Urothelium cell line (cell line): ENCODE data around the gene EPAS1.

Experiments
- DNase-seq: peaks from one replicate; pipeline ENCODE4 v3.0.0; 2011; ENCODE audit warnings: low spot score, mixed read lengths
- FAIRE-seq: peaks from 2 replicates; lab custom pipeline; 2011; peaks lifted over from hg19 to GRCh38; lab: Jason Lieb, UNC

EPAS1 gene

DNA sequence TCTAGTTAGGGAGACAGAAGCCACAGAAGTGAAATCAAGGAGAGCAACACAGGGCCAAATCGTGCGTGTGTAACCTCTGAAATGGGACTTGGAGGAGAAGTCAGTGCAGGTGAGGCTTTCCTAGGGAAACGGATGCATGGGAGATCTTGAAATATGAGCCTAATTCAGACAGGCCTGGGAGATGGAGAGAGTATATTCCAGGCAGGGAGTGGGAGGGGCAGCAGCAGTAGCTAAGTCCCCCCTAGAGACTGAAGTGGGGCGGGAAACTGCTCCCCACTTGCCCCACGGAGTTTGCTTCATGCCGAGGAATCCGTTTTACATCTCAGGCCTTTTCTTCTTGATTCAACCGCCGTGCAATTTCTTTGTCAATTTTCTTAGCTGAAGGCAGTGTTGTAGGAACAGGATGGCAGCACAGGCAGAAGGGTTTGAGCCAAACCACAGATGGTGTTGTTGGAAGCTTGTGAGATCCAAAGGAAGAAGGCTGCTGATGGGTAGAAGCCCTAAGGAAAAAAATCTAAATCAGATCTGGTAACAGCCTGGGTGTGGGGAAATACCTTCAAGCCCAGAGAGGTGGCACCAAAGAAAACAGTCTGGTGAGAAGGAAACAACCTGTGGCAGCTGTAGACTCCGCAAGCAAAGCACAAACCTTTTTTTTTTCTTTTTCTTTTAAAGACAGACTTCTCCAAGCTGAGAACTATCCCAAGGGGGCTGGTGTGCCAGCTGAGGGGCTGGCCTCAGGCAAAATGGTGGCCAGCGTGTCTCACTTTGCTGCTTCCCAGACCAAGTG, 40.2 kb downstream of the EPAS1 start:
- no peak for DNase-seq
- FAIRE-seq, result no peak

DNA sequence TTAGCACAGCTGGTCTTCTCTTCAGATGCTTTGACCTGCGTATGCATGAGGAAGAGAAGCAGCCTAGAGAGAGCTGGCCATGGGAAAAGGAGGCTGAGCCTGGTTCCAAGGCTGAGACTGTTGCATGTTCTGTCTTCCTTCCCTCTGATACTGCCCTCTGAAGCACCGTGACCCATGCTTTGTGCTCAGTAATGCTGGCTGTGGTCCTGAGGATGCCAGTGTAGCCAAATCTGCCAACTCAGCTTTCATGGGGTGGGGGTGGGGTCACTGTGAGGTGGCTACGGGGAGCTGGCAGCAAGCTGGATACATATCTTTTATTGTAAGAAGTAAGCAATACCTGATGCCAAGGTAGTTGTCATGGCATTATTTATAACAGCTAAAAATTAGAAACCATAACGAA, 41.5 kb downstream of the EPAS1 start:
- FAIRE-seq, result no peak
- DNase-seq, result no peak

DNA sequence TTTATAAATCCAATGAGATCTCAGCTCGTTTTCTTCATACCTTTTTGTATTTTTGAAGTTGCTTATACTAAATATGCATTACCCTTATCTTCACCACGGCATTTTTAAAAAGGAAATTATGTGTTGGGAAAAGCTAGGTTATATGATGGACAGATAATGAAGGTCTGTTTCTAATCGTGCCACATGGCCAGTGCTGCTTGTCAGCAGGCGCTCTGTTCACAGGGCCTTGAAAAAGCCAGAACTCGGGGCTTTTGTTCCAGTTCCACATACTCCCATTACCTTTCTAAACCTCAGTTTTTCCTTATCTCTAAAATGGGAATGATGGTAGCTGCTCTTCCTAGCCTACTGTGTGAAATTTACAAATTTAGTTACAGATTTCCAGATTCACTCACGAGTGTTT, 42.0 kb downstream of the EPAS1 start:
- DNase-seq, result no peak
- no peak for FAIRE-seq

DNA sequence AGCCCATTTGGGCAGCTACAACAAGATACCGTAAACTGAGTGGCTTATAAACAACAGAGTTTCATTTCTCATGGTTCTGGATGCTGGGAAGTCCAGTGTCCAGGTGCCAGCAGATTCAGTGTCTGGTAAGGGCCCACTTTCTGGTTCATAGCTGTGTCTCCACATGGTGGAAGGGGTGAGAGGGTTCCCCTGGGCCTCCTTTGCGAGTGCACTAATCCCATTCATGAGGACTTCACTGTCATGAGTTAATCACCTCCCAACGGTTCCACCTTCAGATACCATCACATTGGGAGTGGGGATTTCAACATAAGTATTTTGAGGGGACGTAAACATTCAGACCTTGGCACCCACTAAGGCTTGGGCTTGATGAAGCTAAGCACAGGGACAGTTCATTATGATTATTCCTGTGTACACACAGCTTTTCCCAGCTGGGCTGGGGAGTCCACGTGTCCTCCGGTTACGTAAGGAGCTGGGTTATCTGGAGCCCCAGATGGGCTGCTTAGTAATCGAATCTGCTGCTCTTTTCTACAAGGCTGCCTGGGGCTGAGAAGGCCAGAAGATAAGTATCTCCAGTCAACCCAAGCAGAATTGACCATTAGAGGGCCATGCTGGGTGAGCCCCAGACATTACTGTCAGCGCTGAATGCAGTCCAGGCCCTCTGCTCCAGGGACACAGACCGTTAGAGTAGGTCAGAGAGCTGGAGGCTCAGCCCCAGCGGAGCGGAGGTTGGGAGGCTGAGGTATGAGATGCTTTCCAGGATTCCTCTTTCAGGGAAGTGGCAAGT, 42.7 kb downstream of the EPAS1 start:
- no peak for DNase-seq
- FAIRE-seq, result no peak

DNA sequence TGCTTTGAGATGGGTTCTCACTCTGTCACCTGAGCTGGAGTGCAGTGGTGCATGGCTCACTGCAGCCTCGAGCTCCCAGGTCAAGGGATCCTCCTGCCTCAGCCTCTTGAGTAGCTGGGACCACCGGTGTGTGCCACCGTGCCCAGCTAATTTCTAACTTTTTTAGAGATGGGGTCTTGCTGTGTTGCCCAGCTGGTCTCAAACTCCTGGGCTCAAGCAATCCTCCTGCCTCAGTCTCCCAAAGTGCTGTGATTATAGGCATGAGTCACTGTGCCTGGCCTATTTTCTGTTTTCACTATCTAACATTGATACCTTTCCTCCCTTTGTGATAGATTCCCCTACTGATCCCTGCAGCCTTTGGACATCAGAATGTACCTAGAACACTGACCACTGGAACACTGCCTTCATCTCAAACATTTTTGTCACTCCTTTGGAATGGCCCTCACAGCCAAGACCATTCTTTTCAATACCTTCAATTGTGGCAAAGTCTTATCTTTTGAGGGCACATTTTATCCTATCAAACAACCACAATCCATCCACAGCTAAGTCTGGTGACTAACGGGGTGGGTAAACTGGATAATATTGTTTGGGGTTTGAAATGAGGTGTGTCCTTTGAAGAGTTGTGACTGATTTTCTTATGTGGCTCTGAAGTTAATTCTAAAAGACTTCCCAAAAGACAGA, 43.7 kb downstream of the EPAS1 start:
- DNase-seq (no peak), FAIRE-seq (no peak)

DNA sequence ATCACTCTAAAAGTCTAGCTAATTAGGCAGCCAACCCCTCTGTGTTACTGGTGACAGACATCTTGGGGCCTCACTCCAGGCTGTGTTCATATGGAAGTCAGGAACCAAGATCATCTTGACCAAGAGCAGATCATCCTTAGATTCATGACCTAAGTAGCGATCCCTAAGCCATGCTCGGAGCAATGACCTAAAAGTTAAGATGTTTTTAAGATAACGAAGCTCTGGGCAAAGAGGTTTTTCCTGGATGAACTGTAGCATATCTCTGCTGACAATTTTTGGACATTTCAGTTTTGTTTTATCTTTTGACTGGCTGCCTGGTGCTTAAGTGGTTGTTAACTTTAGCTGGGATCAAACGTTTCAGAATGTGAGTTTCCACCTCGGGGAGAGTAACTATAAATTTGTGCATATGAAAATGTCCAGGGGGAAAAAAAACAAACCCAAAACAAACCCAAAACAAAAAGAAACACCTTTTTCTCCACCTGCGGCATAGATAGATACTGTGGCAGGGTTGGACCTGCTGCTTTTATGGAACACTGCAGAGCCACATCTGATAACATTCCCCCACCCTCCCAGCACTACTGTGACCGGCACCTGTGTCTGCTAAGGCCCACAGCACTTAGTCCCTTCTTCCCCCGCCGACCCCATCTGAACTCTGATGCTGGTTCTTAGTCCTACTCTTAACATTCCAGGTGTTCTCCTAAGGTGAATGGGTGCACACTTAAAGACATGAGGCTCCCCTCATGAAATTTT, 45.5 kb downstream of the EPAS1 start:
- no peak for DNase-seq
- FAIRE-seq, result no peak

DNA sequence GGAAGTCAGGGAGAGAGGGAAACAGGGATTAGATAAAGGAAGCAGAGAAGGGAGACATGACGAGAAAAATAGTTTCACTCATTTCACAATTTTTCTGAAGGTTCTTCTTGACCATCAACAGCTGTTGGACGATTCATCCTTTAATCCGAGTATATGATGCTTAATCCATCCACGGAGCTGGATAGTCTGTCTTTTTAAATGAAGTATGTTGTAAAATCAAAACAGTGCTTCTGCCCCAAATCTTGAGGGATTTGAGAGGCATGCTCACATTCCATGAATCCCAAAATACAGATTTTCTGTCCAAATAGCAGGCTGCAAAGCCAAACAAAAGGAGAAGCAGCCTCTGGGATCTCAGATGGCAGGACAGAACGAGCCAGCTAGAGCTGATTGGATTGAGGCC, 47.5 kb downstream of the EPAS1 start:
- FAIRE-seq (no peak), DNase-seq (no peak)

DNA sequence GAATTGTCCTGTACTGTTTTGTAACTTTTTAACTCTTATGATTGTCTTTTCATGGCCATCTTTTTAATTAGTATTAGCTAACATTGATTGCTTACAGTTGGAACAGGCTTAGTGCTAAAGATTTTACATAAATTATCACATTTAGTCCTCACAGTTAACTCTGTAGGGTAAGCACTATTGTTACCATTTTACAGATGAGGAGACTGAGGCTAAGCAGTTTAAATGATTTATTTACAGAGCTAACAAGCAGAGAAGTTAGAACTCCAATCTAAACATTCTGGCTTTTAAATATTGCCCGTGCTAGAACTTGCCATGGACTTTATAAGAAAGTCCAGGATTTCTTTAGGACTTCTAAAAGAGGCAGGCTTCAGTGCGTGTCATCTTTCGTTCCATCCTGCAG, 48.6 kb downstream of the EPAS1 start:
- no peak for FAIRE-seq
- DNase-seq, result no peak

DNA sequence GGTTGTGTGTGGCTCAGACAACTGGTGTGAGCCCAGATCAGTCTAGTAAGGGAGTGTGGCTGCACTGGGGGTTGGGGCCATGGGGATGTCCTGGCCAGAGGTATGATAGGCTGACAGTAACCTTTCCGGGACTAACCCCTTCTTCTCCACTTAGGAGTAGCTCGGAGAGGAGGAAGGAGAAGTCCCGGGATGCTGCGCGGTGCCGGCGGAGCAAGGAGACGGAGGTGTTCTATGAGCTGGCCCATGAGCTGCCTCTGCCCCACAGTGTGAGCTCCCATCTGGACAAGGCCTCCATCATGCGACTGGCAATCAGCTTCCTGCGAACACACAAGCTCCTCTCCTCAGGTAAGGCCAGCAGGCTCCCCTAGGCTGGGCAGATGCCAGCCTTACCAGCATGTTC, 49.5 kb downstream of the EPAS1 start:
- DNase-seq (no peak), FAIRE-seq (no peak)

DNA sequence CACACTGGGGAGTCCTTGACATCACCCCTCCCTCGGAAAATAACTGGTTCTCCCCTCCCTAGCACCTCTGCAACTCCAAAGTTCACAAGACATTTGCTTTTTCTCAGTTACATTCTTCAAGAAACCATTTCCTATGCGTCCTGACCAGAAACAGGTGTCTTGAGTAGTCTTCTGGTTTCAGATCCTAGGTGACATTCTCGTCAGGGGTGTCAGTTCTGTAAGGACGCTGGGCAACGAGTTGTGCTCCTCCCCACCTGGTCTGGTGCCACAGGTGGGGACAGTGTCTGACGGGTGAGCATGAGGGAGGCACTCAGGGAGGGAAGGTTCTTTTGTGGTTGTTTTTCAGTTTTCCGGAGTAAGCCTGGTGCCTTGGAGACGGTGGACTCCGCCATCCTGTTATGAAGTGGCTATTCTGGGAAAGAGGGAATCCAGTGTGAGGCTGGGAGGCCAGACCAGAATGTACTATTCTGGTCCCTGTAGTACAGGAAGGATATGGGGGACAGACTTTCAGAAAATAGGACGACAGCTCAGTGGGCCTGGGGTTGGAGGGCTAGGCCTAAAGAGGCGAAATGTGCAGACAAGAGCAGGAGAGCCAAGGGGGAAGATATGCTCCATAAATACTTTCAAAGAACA, 50.6 kb downstream of the EPAS1 start:
- DNase-seq, result no peak
- no peak for FAIRE-seq

DNA sequence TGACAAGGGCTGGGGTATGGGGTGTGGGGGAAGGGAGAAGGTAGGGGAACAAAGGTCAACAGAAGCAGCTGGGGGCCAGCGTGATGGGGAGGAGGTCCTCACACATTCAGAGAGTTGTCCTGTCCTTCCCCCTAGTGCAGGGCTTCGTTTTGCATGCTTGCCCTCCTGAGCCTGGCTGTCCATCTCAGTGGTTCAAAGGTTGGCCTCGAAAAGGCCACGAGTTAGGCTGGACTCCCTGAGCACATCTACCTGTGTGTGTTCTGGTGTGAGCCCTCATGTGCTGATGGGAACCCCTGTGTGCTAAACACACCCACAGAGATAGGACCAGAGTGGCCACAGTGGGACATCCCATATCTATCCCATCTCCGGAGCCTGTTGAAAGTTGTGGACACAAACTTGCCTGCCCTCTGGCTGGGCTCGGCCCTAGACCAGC, 51.9 kb downstream of the EPAS1 start:
- FAIRE-seq (no peak), DNase-seq (no peak)

DNA sequence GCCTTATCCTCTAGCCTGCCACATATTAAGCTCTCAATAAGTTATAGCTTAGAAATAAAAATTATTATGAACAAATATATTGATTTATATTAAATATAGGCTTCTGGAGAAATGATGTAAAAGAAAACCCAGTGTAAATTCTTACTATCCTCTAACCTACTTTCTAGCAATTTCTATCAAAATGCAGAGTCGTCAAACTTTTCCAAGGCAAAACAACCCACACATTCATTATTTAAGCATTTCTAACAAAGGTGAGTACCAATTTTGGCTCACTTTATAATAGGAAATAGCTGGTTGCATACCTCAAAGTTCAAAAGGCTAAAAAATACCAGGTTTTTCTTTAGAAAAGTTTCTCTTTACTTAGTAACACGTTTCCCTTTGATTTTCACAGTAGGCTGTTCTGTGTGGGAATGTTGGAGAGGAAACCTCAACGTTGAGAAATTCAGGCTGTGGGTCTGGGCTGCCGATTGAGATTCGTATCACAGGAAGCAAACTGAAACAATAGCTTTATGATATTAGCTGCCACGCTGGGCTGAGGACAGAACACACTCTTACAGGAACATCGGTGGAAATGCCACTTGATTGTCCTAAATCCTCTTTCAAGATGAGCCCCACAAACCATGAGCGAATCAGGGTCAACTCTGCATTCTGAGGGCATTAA, 53.0 kb downstream of the EPAS1 start:
- FAIRE-seq (no peak), DNase-seq (no peak)

DNA sequence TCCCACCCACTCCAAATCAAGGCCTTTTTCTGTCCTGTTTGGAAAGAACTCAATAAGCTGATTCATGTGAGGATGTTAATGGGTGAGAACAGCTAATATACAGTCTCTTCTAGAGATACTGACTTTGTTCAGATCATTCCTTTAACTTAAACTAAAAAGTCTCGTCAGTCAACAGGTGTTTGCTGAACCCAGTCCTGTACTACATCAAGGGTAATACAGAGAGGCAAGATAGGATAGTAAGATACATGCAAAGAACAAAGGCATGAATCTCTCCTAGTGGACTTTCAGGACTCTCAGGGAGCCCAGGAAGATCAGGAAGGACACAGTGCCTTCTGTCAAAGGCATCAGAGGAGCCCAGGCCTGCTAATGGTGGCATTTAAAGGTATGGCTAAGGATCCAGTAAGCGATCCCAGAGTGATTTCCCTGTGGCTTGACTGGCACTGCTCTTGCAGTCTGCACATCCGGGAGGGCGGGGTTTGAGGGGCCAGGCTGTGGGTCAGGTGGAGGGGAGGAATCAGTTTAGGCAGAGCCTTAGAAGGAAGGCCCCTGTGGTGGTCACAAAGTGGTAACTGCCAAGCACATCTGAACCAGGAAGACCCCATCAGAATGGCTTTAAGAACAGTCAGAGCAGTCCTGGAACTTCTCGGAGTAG, 54.0 kb downstream of the EPAS1 start:
- FAIRE-seq (no peak), DNase-seq (no peak)

DNA sequence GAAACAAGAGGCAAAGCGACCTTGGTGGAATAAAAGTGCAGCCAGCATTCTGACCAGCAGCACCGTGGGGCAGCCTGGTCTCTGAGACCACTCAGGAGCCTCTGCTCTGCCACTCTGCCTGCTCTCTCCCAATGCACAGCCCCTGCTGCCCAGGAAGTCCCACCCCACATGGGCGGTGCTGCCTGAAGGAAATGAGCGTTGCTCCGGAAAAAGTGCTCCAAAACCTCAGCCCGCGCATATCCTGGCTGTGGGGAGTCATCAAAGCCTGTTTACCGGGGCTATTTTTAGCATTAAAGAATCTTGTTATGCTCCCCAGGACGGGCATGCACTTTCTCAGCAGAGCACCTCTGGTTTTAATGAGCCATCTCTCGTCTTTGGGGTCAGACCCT, 54.5 kb downstream of the EPAS1 start:
- FAIRE-seq (no peak), DNase-seq (no peak)

DNA sequence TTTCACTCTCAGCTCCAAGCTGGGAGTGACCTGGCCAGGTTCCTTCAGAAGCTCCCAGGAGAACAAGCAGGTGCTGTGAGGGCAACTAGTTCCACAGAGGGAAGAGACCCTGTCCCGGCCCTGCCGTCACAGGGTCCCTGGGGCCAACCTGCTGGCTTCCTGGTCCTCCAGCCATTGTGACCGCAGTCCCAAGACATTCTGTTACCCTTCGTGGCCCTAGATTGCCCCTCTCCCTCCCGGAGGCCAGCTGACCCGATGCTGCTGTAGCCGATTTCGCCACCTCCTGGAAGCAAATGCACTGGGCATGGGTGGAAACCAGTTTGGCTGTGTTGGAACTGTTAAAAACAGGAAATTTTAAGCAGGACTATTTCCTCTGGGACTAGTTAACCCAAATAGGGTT, 55.4 kb downstream of the EPAS1 start:
- FAIRE-seq (no peak), DNase-seq (no peak)

DNA sequence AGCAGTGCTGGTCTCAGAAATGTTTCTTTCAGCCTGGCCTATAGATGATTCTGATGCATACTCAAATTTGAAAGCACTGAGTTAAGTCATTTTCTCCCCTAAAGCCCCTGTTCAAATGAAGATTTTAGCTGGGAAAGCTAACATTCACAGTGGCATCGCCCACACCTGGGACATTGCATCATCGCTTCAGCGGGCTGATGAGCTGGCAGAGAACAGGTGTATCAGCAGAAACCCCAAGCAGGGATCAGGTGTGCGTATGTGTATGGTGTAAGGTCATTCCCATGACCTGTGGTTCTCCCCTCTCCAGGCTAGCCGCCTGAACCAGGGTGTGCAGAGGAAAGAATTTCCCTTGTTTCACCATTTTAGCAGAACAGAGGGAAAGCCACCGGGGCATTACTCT, 56.3 kb downstream of the EPAS1 start:
- FAIRE-seq, result no peak

DNA sequence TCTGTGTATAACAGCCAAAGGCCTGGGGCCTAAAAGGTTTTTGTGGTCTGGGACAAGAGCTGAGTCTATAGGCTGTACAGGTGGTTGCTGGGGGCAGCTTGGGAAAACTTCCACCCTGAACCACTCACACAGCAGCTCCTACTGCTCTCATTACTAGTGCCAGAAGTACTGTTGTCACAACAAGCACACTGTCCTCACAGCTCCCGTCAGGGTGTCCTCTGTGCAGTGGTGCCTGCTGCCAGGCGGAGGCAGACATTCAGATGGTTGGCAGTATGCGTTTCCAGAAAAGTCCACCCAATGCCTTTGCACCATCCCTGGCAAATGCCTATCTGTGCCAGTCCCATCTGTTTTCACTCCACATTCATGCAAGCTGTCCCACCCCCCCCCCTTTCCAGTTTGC, 58.5 kb downstream of the EPAS1 start:
- no peak for DNase-seq

More for the DNA sequence above, 56.3 kb downstream of the EPAS1 start:
- DNase-seq, result no peak

DNA sequence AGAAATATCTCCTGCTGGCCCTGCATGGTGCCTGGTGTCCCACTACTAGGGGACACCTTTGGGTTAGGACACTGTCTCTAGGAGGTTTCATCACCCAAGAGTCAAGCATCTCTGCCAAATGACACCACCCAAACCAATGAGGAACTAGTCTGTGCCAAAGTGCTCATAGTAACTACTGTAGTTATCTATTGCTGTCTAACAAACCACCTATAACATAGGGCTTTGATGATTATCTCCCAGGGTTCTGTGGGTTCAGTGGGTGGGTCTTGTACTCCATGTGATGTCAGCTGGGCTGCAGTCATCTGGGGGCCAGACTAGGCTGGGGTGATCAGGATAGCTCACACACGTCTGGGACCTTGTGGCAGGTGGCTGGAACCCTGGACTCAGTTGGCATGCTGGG, 59.8 kb downstream of the EPAS1 start:
- FAIRE-seq (no peak), DNase-seq (no peak)

More for the DNA sequence above, 58.5 kb downstream of the EPAS1 start:
- no peak for FAIRE-seq

DNA sequence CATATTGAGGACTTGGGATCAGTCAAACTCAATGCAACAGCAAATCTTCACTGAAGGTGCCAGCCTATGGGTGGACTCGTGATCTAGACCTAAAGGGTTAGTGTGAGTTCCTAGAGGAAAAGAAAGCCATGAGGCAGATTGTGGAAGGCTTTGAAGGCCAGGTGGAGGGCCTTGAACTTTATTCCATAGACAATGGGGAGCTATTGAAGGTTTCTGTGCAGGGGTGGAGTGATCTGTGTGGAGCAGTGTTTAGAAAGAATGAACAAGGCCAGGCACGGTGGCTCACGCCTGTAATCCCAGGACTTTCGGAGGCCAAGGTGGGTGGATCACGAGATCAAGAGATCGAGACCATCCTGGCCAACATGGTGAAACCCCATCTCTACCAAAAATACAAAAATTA, 61.5 kb downstream of the EPAS1 start:
- FAIRE-seq (no peak), DNase-seq (no peak)

DNA sequence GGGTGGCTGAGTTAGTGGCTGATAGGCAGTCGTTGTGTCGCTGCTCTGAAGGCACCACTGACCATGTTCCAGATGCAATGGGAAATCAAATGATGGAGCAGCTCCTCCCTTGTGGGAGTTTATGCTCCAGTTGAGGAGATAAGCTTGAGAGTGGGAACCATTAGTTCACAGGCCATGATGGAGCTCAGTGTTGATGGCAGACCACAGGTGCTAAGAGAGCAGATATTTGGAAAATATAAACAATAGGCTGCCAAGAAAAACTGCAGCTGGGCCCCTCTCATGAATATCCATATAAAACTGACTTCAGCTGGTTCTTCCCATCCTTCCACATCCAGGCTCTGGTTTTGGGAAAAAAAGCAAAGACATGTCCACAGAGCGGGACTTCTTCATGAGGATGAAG, 63.1 kb downstream of the EPAS1 start:
- no peak for FAIRE-seq

More for the DNA sequence above, 63.1 kb downstream of the EPAS1 start:
- DNase-seq, result no peak
